ENCODE measurements around the gene TBC1D2B.
"Not testable (repeated sequence)": the region's sequence is repeated elsewhere in the genome, so short reads cannot be mapped to it uniquely, and the experiment has no call there.

- not testable (repeated sequence) for TF ChIP-seq EP300 (conservative IDR thresholded peaks at IDR 0.05; ENCODE audit: poor library complexity, severe bottlenecking); CTCF (IDR thresholded peaks at IDR 0.05; ENCODE audit: poor library complexity, severe bottlenecking); REST (IDR thresholded peaks at IDR 0.05; ENCODE audit: borderline replicate concordance); MXI1 (conservative IDR thresholded peaks at IDR 0.05; ENCODE audit: poor library complexity, severe bottlenecking); EZH2 (IDR thresholded peaks at IDR 0.05; ENCODE audit: borderline replicate concordance, insufficient read depth, low read length, poor library complexity, severe bottlenecking)
Observed at GRCh38 chr15:77973273-77974097, 104.0 kb downstream of the TBC1D2B start.

Measured in neural cell (in vitro differentiated cells).